B cell (primary cell): Measurements from ENCODE around the gene RBM20. TPM values are rescaled to one million over a fixed set of nuclear protein-coding genes. Genes with fewer than 3 reads are reported as not detected.

Experiments
- ATAC-seq: fragments of 200-7000 bp; cut with Tn5 transposase; one replicate; pipeline ENCODE4 v1.10.0; 2021; ENCODE audit warnings: low read depth, mild to moderate bottlenecking, moderate number of reproducible peaks, moderate library complexity
- CTCF ChIA-PET: fragments of 350-600 bp; sonication (Branson Sonifier 250); formaldehyde crosslinking; loops from one replicate; lab custom pipeline; 2021; ENCODE audit warnings: antibody characterized with exemption, inconsistent platforms; lab: Charles Lee
- POLR2A ChIA-PET: fragments of 350-600 bp; sonication (Branson Sonifier 250); formaldehyde crosslinking; loops from one replicate; lab custom pipeline; 2021; ENCODE audit warnings: antibody characterized with exemption; lab: Charles Lee
- DNase-seq: peaks from one replicate; pipeline ENCODE4 v3.0.0; 2013
- H2AFZ ChIP-seq: 2 replicates; pipeline ENCODE4 v1.6.1; 2012; ENCODE audit warnings: mild to moderate bottlenecking, low read depth, low read length; ENCODE audit not compliant: insufficient read depth, poor library complexity, severe bottlenecking
- H3K27ac ChIP-seq, 2 donors: 1 replicate in 1 of 2; 2 replicates in 1 of 2; pipeline ENCODE4 v1.5.1; 2012 to 2013; ENCODE audit warnings: low read length in 2 of 2, mild to moderate bottlenecking in 2 of 2, moderate library complexity in 1 of 2
- H3K27me3 ChIP-seq, 4 experiments: fragments of 200-600 bp in 1 of 4; sonication (generic) in 1 of 4; replicated peaks in 1 of 4; 1 replicate in 2 of 4; 2 replicates in 2 of 4; pipeline versions ENCODE4 v1.6.1 to v1.7.0; 2013 to 2016; ENCODE audit warnings: low read length in 3 of 4, mild to moderate bottlenecking in 2 of 4, mixed read lengths in 1 of 4, moderate library complexity in 1 of 4; ENCODE audit not compliant: insufficient read depth in 4 of 4, control insufficient read depth in 3 of 4; ENCODE audit errors: control extremely low read depth in 1 of 4
- H3K36me3 ChIP-seq, 2 experiments: replicated peaks in 1 of 2; 1 replicate in 1 of 2; 2 replicates in 1 of 2; pipeline versions ENCODE4 v1.6.1 to v1.7.1; 2013; ENCODE audit warnings: low read length in 1 of 2; ENCODE audit not compliant: insufficient read depth in 2 of 2, control insufficient read depth in 1 of 2; ENCODE audit errors: control extremely low read depth in 1 of 2, extremely low read depth in 1 of 2
- H3K4me1 ChIP-seq, 2 donors: fragments of 200-600 bp in 1 of 2; sonication (generic) in 1 of 2; 1 replicate in 1 of 2; 2 replicates in 1 of 2; pipeline versions ENCODE4 v1.5.1 to v1.6.1; 2013 to 2017; ENCODE audit warnings: low read length in 2 of 2; ENCODE audit not compliant: control insufficient read depth in 2 of 2, insufficient read depth in 2 of 2
- H3K4me2 ChIP-seq: replicated peaks from 2 replicates; pipeline ENCODE3; 2012; ENCODE audit warnings: mild to moderate bottlenecking, low read depth, low read length; ENCODE audit not compliant: poor library complexity, severe bottlenecking
- H3K4me3 ChIP-seq, 5 experiments: fragments of 200-600 bp in 1 of 5; sonication (generic) in 1 of 5; 1 replicate in 3 of 5; 2 replicates in 2 of 5; pipeline versions ENCODE4 v1.5.1 to v1.7.0; 2011 to 2016; ENCODE audit warnings: low read length in 4 of 5, mild to moderate bottlenecking in 4 of 5, low read depth in 2 of 5, control low read depth in 1 of 5, moderate library complexity in 1 of 5; ENCODE audit not compliant: insufficient read depth in 1 of 5; ENCODE audit errors: control extremely low read depth in 1 of 5, extremely low read depth in 1 of 5
- H3K79me2 ChIP-seq: fragments of 200-600 bp; sonication (generic); one replicate; pipeline ENCODE4 v1.6.0; 2016; ENCODE audit warnings: low read length; ENCODE audit not compliant: control insufficient read depth, insufficient read depth
- H3K9ac ChIP-seq: fragments of 200-600 bp; sonication (generic); 2 replicates; pipeline ENCODE4 v1.6.1; 2017; ENCODE audit warnings: mild to moderate bottlenecking, low read length, moderate library complexity
- H3K9me3 ChIP-seq, 3 donors: one replicate each; pipeline versions ENCODE4 v1.6.1 to v1.7.1; 2013; ENCODE audit warnings: low read length in 2 of 3; ENCODE audit not compliant: control insufficient read depth in 2 of 3, insufficient read depth in 1 of 3; ENCODE audit errors: control extremely low read depth in 1 of 3
- H4K20me1 ChIP-seq: 2 replicates; pipeline ENCODE4 v1.6.0; 2012; ENCODE audit warnings: mild to moderate bottlenecking, low read length; ENCODE audit not compliant: insufficient read depth, control insufficient read depth, poor library complexity, severe bottlenecking
- H3K27ac Mint-ChIP-seq: one replicate; pipeline ENCODE4 v1.8.0; 2021; ENCODE audit warnings: mixed read lengths
- H3K27me3 Mint-ChIP-seq: one replicate; pipeline ENCODE4 v1.8.0; 2021; ENCODE audit warnings: mixed read lengths
- H3K4me1 Mint-ChIP-seq: one replicate; pipeline ENCODE4 v1.8.0; 2021; ENCODE audit warnings: mixed read lengths
- H3K4me3 Mint-ChIP-seq: one replicate; pipeline ENCODE4 v1.8.0; 2021; ENCODE audit warnings: mixed read lengths
- H3K9me3 Mint-ChIP-seq: one replicate; pipeline ENCODE4 v1.8.0; 2022; ENCODE audit warnings: mixed read lengths; ENCODE audit not compliant: insufficient read depth
- CTCF ChIP-seq: fragments of 200-600 bp; IDR thresholded peaks from one replicate; pipeline ENCODE4 v1.8.0; 2022; ENCODE audit warnings: antibody characterized with exemption, mild to moderate bottlenecking
- EZH2 ChIP-seq: IDR thresholded peaks from 2 replicates; pipeline ENCODE4 v1.6.1; 2012; ENCODE audit warnings: borderline replicate concordance, low read depth, mild to moderate bottlenecking, moderate library complexity, low read length; ENCODE audit not compliant: insufficient read depth, poor library complexity, severe bottlenecking
- WGBS: methylation state at CpG from one replicate; pipeline ENCODE4 v1.1.5; 2013; ENCODE audit warnings: missing lambda C conversion rate; ENCODE audit not compliant: insufficient coverage; 5-methylcytosine and 5-hydroxymethylcytosine counted together
- intact Hi-C: fragments of 100-400 bp; cut with micrococcal nuclease; formaldehyde crosslinking; loops from one replicate; pipeline ENCODE4 v1.10.0; 2022
- polyA plus RNA-seq: library from polyadenylated mRNA; depleted of rRNA; stranded (reverse); fragments of >200 nt; gene quantifications from 2 replicates; pipeline ENCODE4 v1.2.3, GENCODE V29; 2012
- total RNA-seq, 2 donors: library from RNA; stranded (reverse); fragments of 120-200 nt in 1 of 2; gene quantifications; 1 replicate in 1 of 2; 2 replicates in 1 of 2; pipeline versions ENCODE4 v1.2.3 to v1.2.4, GENCODE V29; 2013 to 2022

The RBM20 gene
- total and polyA plus RNA-seq, 2 donors (not counting 1 experiment from before 2014, with no cell fraction given): not detected

- TF ChIP-seq CTCF (no peak), EZH2 (no peak)
- Mint-ChIP-seq H3K4me3 (no peak overlapping the region), H3K27ac (no peak overlapping the region), H3K4me1 (peaks cover 37% of the 10 kb centered on the region), H3K9me3 (no peaks in the 10 kb centered on the region), H3K27me3 (no peaks in the 10 kb centered on the region)
- WGBS: 93% methylated on average over 3 of the region's 7 CpGs
- peaks cover 19 to 24% of the 10 kb centered on the region in 2 donors for H3K4me1 ChIP-seq
- H3K4me2 ChIP-seq: no peak overlapping the region
- H4K20me1 ChIP-seq: no peaks in the 10 kb centered on the region
- H3K36me3 ChIP-seq: no peaks in the 10 kb centered on the region
- H3K4me3 ChIP-seq: no peak overlapping the region
- DNase-seq (no peak), ATAC-seq (no peak)
- intact Hi-C loops: no loop called here
- H3K9ac ChIP-seq: no peak overlapping the region
- no peaks in the 10 kb centered on the region for H3K79me2 ChIP-seq
- CTCF ChIA-PET: interaction anchor here (0.9 to 2.5 kb wide), 2 partner anchors 11 to 18 kb away, joined by 3 to 7 read pairs; no protein-coding TSS in a partner anchor
- H2AFZ ChIP-seq: no peak overlapping the region
- H3K9me3 ChIP-seq: no peaks in the 10 kb centered on the region
- H3K27me3 ChIP-seq: no peaks in the 10 kb centered on the region
- H3K27ac ChIP-seq: no peak overlapping the region
- POLR2A ChIA-PET: interaction anchor here (0.6 kb wide), 1 partner anchor 50 kb away, joined by 7 read pairs; no protein-coding TSS in a partner anchor
Measured at GRCh38 chr10:110821508-110821907, 177.4 kb downstream of the RBM20 start.

GRCh38 chr10:110822035-110822711 is 178.0 kb downstream of the RBM20 start:
- Mint-ChIP-seq H3K4me1 (peaks cover 32% of the 10 kb centered on the region), H3K27me3 (no peaks in the 10 kb centered on the region), H3K9me3 (no peaks in the 10 kb centered on the region), H3K27ac (peak overlapping the region; percentile 46), H3K4me3 (no peak overlapping the region)
- ChIA-PET POLR2A (interaction anchor here (0.6 to 1.5 kb wide), 2 partner anchors 20 to 49 kb away, joined by 7 to 10 read pairs; no protein-coding TSS in a partner anchor), CTCF (interaction anchor here (0.9 to 2.5 kb wide), 4 partner anchors 12 to 71 kb away, joined by 3 to 7 read pairs (median 5); no protein-coding TSS in a partner anchor)
- Histone ChIP-seq H3K79me2 (no peaks in the 10 kb centered on the region), H2AFZ (no peak overlapping the region), H3K4me3 (no peak overlapping the region), H3K9me3 (no peaks in the 10 kb centered on the region), H3K27ac (no peak overlapping the region), H3K36me3 (no peaks in the 10 kb centered on the region), H3K4me1 (peaks cover 19% of the 10 kb centered on the region in 2 donors), H3K4me2 (no peak overlapping the region), H4K20me1 (no peaks in the 10 kb centered on the region), H3K27me3 (no peaks in the 10 kb centered on the region), H3K9ac (no peak overlapping the region)
- WGBS: 92% methylated on average over 1 of the region's 4 CpGs
- DNase-seq (no peak), ATAC-seq (no peak)
- intact Hi-C loops: loop anchor here (2.0 kb wide), 1 partner anchor 21 kb away; no protein-coding TSS in a partner anchor
- no peak for TF ChIP-seq CTCF
- TF ChIP-seq EZH2: no peak
